ENCODE measurements around the gene PARD3. TPM values are rescaled to one million over a fixed set of nuclear protein-coding genes. Genes with fewer than 3 reads are reported as not detected.
A peak's percentile ranks its signal among the peaks of the same experiment; 100 is the strongest.

The PARD3 gene
- polyA plus RNA-seq, 2 of the 4 experiments (the other 2 are of a cell fraction), result 110 to 200 TPM

- Histone ChIP-seq H3K4me1 (peaks cover 28% of the 10 kb centered on the region), H3K4me2 (no peak overlapping the region), H3K4me3 (no peak overlapping the region), H3K27ac (peak overlapping the region in 1 of 2 experiments; percentile 17; a peak in 1 of 6 replicates), H3K9me3 (no peaks in the 10 kb centered on the region)
- ATAC-seq (peak; percentile 28 to 38; a peak in 1 of 6 replicates), DNase-seq (ENCODE audit: low read depth in 1 of 2, low spot score in 1 of 2) (no peak), FAIRE-seq (no peak)
- TF ChIP-seq REST (IDR thresholded peaks at IDR 0.05) (no peak), E2F6 (IDR thresholded peaks at IDR 0.05; ENCODE audit: borderline replicate concordance, low read depth) (no peak), PHF8 (IDR thresholded peaks at IDR 0.05; ENCODE audit: borderline replicate concordance, low read depth) (no peak), HOXB13 (CRISPR knock-in tag; IDR thresholded peaks at IDR 0.05; ENCODE audit: low read depth) (no peak), HOXA7 (CRISPR knock-in tag; IDR thresholded peaks at IDR 0.05) (no peak), RARB (CRISPR knock-in tag; IDR thresholded peaks at IDR 0.05) (no peak), FOSB (CRISPR knock-in tag; IDR thresholded peaks at IDR 0.05) (no peak)
- CTCF ChIA-PET, result interaction anchor here (1.0 to 7.3 kb wide), 4 partner anchors 11 to 106 kb away, joined by 3 to 68 read pairs (median 4); no protein-coding TSS in a partner anchor
- WGBS (ENCODE audit: missing lambda C conversion rate), result 89% methylated on average over 12 of the region's 12 CpGs
- POLR2A ChIA-PET, result no interaction called here
Observed at GRCh38 chr10:34624323-34625153, 190.6 kb downstream of the PARD3 start.

GRCh38 chr10:34622945-34623344, 192.2 kb downstream of the PARD3 start:
- ChIA-PET POLR2A (no interaction called here), CTCF (interaction anchor here (2.3 to 7.3 kb wide), 2 partner anchors 10 to 15 kb away, joined by 6 to 68 read pairs; no protein-coding TSS in a partner anchor)
- FAIRE-seq (no peak), DNase-seq (ENCODE audit: low read depth in 1 of 2, low spot score in 1 of 2) (no peak), ATAC-seq (no peak)
- Histone ChIP-seq H3K4me3 (no peak overlapping the region), H3K27ac (no peak overlapping the region; a peak in 1 of 6 replicates), H3K9me3 (no peaks in the 10 kb centered on the region), H3K4me2 (no peak overlapping the region), H3K4me1 (peaks cover 19% of the 10 kb centered on the region; the same call in 2 of the 3 replicates)
- peak; percentile 63 for TF ChIP-seq MAFK (IDR thresholded peaks at IDR 0.05; ENCODE audit: partially characterized antibody)
- no peak for TF ChIP-seq CHD2 (IDR thresholded peaks at IDR 0.05; ENCODE audit: low read length, partially characterized antibody)
- WGBS (ENCODE audit: missing lambda C conversion rate), result 95% methylated on average over 4 of the region's 4 CpGs

- no peak for ATAC-seq
- H3K9me3 ChIP-seq, result no peaks in the 10 kb centered on the region
- no peak overlapping the region for H3K4me3 ChIP-seq
- 89% methylated on average over 2 of the region's 2 CpGs for WGBS (ENCODE audit: missing lambda C conversion rate)
- ChIA-PET POLR2A (no interaction called here), CTCF (interaction anchor here (8.3 kb wide), 1 partner anchor 19 kb away, joined by 55 read pairs; no protein-coding TSS in a partner anchor)
- peaks cover 11% of the 10 kb centered on the region; the same call in 2 of the 3 replicates for H3K4me1 ChIP-seq
- no peak for TF ChIP-seq HOXB13 (CRISPR knock-in tag; IDR thresholded peaks at IDR 0.05; ENCODE audit: low read depth)
- TF ChIP-seq HOXB5 (CRISPR knock-in tag; IDR thresholded peaks at IDR 0.05), result no peak
- no peak for TF ChIP-seq NPAS2 (CRISPR knock-in tag; IDR thresholded peaks at IDR 0.05; ENCODE audit: borderline replicate concordance)
- no peak for TF ChIP-seq MAX (IDR thresholded peaks at IDR 0.05)
- TF ChIP-seq SREBF2 (IDR thresholded peaks at IDR 0.05), result no peak
- no peak for TF ChIP-seq HMGXB4 (CRISPR knock-in tag; IDR thresholded peaks at IDR 0.05; ENCODE audit: borderline replicate concordance)
- no peak for TF ChIP-seq ZNF302 (CRISPR knock-in tag; IDR thresholded peaks at IDR 0.05)
- TF ChIP-seq USF2 (IDR thresholded peaks at IDR 0.05), result no peak
- no peak for TF ChIP-seq EP300 (IDR thresholded peaks at IDR 0.05)
- no peak for TF ChIP-seq JUNB (IDR thresholded peaks at IDR 0.05)
- no peak for TF ChIP-seq KDM1A (IDR thresholded peaks at IDR 0.05; ENCODE audit: low read depth)
- FAIRE-seq, result no peak
- DNase-seq (ENCODE audit: low read depth in 1 of 2, low spot score in 1 of 2), result no peak
- no peak overlapping the region for H3K27ac ChIP-seq
- no peak overlapping the region for H3K4me2 ChIP-seq
Observed at GRCh38 chr10:34618611-34619010, 196.5 kb downstream of the PARD3 start.

Data from A549 (cell line).